ENCODE data around the gene LIMS2.

The LIMS2 gene

DNA sequence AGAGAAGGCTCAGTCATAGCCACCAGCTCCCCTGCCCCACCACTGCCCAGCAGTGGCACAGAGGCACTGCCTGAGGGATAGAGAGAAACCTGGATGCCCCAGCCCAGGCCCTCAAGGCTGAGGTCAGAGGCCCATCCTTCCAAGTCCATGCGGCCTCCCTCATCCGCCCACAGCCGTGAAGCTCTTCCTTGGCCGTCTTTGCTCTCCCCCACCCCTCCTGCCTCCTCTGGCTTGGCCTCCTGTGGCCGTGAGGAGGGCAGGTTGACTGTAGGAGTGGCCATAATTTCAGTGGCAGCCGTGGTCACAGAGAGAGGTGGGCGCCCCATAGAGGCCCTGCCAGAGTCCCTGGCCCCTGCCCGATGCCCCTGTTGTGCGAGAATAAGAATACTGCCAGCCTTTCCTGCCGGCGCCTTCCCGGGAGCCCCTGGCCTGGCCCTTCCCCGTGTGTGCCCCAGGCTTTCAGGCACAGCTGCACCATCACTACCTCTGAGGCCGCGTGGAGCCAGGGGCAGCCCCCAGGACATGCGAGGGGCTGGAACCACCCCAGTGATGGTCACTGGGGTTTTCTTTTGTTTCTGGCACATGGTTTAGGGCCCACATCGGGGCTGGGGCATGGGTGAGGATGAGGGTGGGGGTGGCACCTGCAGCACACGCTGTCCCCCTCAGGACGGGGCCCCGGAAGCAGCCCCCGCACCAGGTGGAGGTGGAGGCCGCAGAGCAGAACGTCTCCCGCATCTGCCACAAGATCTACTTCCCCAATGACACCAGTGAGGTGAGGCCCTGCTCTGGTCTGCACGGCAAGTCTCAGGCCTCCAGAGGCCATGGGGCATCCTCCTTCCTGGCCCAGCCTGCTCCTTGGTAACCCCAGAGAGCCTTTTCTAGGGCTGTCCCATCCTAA is 42.5 kb downstream of the LIMS2 start:
- H3K9ac ChIP-seq (ENCODE audit: low read length) = no peak overlapping the region; the same call in 1 of the 2 replicates
- TF ChIP-seq EZH2phosphoT487 (IDR thresholded peaks at IDR 0.05; ENCODE audit: low read depth) = no peak
- TF ChIP-seq, protein P1, sequence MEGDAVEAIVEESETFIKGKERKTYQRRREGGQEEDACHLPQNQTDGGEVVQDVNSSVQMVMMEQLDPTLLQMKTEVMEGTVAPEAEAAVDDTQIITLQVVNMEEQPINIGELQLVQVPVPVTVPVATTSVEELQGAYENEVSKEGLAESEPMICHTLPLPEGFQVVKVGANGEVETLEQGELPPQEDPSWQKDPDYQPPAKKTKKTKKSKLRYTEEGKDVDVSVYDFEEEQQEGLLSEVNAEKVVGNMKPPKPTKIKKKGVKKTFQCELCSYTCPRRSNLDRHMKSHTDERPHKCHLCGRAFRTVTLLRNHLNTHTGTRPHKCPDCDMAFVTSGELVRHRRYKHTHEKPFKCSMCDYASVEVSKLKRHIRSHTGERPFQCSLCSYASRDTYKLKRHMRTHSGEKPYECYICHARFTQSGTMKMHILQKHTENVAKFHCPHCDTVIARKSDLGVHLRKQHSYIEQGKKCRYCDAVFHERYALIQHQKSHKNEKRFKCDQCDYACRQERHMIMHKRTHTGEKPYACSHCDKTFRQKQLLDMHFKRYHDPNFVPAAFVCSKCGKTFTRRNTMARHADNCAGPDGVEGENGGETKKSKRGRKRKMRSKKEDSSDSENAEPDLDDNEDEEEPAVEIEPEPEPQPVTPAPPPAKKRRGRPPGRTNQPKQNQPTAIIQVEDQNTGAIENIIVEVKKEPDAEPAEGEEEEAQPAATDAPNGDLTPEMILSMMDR (IDR thresholded peaks at IDR 0.05; ENCODE audit: low read depth, low read length) = no peak
- peaks cover 22% of the 10 kb centered on the region for H3K4me1 ChIP-seq (ENCODE audit: low read length)
- H3K27ac ChIP-seq (ENCODE audit: low read length) = no peak overlapping the region
- no peaks in the 10 kb centered on the region for H3K79me2 ChIP-seq (ENCODE audit: low read length)
- H4K20me1 ChIP-seq (ENCODE audit: insufficient read depth, low read length) = no peaks in the 10 kb centered on the region
- H3K9me3 ChIP-seq (ENCODE audit: insufficient read depth, low read length) = no peaks in the 10 kb centered on the region
- H3K4me2 ChIP-seq (ENCODE audit: low read length) = peak overlapping the region; percentile 33
- H3K36me3 ChIP-seq (replicated peaks; ENCODE audit: low read depth, low read length) = no peaks in the 10 kb centered on the region
- no peak overlapping the region for H3K4me3 ChIP-seq (ENCODE audit: low read length)
- peak overlapping the region; percentile 57 for H2AFZ ChIP-seq (ENCODE audit: low read depth, low read length)
- no peaks in the 10 kb centered on the region for H3K27me3 ChIP-seq (ENCODE audit: low read depth, low read length)

DNA sequence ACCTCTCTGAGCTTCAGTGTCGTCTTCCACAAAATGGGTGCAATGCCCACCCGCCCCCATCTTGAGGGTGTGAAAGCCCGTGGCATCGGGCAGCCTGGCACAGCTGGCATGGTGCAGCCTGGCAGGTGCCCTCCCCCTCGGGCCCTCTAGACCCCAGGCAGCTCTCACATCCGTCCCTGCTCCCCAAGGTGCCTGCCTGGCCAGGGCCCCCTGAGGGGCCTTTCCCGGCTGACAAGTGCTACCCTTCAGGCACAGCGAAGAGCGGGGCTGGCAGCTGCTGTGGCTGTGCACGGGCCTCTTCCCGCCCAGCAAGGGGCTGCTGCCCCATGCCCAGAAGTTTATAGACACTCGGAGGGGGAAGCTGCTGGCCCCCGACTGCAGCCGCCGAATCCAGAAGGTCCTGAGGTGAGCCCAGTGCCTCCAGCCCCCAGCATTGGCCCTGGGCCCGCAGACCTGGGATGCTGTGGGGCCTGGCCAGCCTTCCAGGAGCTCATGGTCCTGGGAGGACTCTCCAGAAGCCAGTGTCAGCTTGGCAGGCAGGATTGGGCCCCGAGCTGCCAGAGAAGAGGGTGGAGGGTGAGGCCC is 43.2 kb downstream of the LIMS2 start:
- H3K27me3 ChIP-seq (ENCODE audit: low read depth, low read length) = no peaks in the 10 kb centered on the region
- no peak overlapping the region for H3K4me3 ChIP-seq (ENCODE audit: low read length)
- H4K20me1 ChIP-seq (ENCODE audit: insufficient read depth, low read length) = no peaks in the 10 kb centered on the region
- no peak for TF ChIP-seq EZH2phosphoT487 (IDR thresholded peaks at IDR 0.05; ENCODE audit: low read depth)
- TF ChIP-seq, protein P1 (IDR thresholded peaks at IDR 0.05; ENCODE audit: low read depth, low read length) = no peak
- H3K36me3 ChIP-seq (replicated peaks; ENCODE audit: low read depth, low read length) = no peaks in the 10 kb centered on the region
- peak overlapping the region; percentile 57; the same call in 1 of the 2 replicates for H2AFZ ChIP-seq (ENCODE audit: low read depth, low read length)
- no peaks in the 10 kb centered on the region for H3K9me3 ChIP-seq (ENCODE audit: insufficient read depth, low read length)
- peaks cover 15% of the 10 kb centered on the region for H3K4me1 ChIP-seq (ENCODE audit: low read length)
- no peak overlapping the region for H3K4me2 ChIP-seq (ENCODE audit: low read length)
- no peak overlapping the region for H3K27ac ChIP-seq (ENCODE audit: low read length)
- H3K9ac ChIP-seq (ENCODE audit: low read length) = no peak overlapping the region
- H3K79me2 ChIP-seq (ENCODE audit: low read length) = no peaks in the 10 kb centered on the region

DNA sequence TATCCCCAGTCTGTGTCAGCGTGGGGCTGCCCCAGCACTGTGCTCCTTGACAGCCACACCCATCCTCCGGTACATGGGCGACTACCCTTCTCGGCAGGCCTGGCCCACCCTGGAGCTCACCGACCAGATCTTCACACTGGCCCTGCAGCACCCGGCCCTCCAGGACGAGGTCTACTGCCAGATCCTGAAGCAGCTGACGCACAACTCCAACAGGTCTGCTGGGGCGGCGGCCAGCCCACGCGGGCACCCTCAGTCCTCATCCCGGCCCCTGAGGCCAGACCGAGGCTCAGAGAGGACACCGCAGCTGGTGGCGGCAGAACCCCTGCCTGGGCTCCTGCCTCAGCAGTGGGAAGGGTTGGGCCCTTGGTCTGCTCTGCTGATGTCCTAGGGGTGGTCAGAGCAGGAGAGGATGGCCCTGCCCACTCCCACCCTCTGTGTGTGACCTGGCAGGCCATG is 43.8 kb downstream of the LIMS2 start:
- H3K4me2 ChIP-seq (ENCODE audit: low read length) = no peak overlapping the region
- H3K4me3 ChIP-seq (ENCODE audit: low read length) = no peak overlapping the region
- no peak overlapping the region for H3K9ac ChIP-seq (ENCODE audit: low read length)
- no peak for TF ChIP-seq EZH2phosphoT487 (IDR thresholded peaks at IDR 0.05; ENCODE audit: low read depth)
- TF ChIP-seq, protein P1 (IDR thresholded peaks at IDR 0.05; ENCODE audit: low read depth, low read length) = no peak
- no peak overlapping the region for H3K27ac ChIP-seq (ENCODE audit: low read length)
- no peaks in the 10 kb centered on the region for H4K20me1 ChIP-seq (ENCODE audit: insufficient read depth, low read length)
- H2AFZ ChIP-seq (ENCODE audit: low read depth, low read length) = no peak overlapping the region
- H3K9me3 ChIP-seq (ENCODE audit: insufficient read depth, low read length) = no peaks in the 10 kb centered on the region
- H3K79me2 ChIP-seq (ENCODE audit: low read length) = no peaks in the 10 kb centered on the region
- H3K27me3 ChIP-seq (ENCODE audit: low read depth, low read length) = no peaks in the 10 kb centered on the region
- peaks cover 14% of the 10 kb centered on the region for H3K4me1 ChIP-seq (ENCODE audit: low read length)
- H3K36me3 ChIP-seq (replicated peaks; ENCODE audit: low read depth, low read length) = no peaks in the 10 kb centered on the region

DNA sequence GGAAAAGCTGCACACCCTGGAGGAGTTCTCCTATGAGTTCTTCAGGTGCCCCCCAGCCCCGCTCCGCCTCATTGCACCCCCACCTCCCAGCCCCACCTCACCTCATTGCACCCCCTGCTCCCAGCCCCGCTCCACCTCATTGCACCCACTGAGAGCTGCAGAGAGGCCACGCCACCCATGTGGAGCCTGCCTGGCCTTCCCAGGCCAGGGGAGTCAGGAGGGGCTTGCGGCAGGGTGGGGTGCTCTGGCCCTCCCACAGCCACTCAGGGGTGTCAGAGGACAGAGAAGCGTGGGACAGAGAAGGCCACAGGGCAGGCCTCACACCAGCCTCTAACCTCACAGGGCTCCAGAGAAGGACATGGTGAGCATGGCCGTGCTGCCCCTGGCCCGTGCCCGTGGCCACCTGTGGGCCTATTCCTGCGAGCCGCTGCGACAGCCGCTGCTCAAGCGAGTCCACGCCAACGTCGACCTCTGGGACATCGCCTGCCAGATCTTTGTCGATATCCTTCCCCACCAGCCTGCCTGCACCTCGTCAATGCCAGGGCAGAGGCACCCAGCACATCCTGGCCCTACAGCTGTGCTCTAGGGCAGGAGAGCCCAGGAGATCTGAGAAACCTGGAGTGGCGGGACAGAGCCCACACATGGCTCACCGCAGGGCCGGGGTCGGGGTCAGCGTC is 44.3 kb downstream of the LIMS2 start:
- Histone ChIP-seq H3K27me3 (ENCODE audit: low read depth, low read length) (no peaks in the 10 kb centered on the region), H3K9ac (ENCODE audit: low read length) (no peak overlapping the region)

More for the DNA sequence above, 44.3 kb downstream of the LIMS2 start:
- Histone ChIP-seq H2AFZ (ENCODE audit: low read depth, low read length) (no peak overlapping the region), H3K27ac (ENCODE audit: low read length) (no peak overlapping the region), H3K9me3 (ENCODE audit: insufficient read depth, low read length) (no peaks in the 10 kb centered on the region), H3K4me2 (ENCODE audit: low read length) (no peak overlapping the region), H3K4me1 (ENCODE audit: low read length) (peaks cover 14% of the 10 kb centered on the region), H4K20me1 (ENCODE audit: insufficient read depth, low read length) (no peaks in the 10 kb centered on the region), H3K79me2 (ENCODE audit: low read length) (no peaks in the 10 kb centered on the region), H3K4me3 (ENCODE audit: low read length) (no peak overlapping the region), H3K36me3 (replicated peaks; ENCODE audit: low read depth, low read length) (no peaks in the 10 kb centered on the region)
- no peak for TF ChIP-seq EZH2phosphoT487 (IDR thresholded peaks at IDR 0.05; ENCODE audit: low read depth)
- TF ChIP-seq, protein P1 (IDR thresholded peaks at IDR 0.05; ENCODE audit: low read depth, low read length) = no peak

Data from OCI-LY3 (cell line).